ENCODE data around the gene ANO6.

ANO6 gene

DNA sequence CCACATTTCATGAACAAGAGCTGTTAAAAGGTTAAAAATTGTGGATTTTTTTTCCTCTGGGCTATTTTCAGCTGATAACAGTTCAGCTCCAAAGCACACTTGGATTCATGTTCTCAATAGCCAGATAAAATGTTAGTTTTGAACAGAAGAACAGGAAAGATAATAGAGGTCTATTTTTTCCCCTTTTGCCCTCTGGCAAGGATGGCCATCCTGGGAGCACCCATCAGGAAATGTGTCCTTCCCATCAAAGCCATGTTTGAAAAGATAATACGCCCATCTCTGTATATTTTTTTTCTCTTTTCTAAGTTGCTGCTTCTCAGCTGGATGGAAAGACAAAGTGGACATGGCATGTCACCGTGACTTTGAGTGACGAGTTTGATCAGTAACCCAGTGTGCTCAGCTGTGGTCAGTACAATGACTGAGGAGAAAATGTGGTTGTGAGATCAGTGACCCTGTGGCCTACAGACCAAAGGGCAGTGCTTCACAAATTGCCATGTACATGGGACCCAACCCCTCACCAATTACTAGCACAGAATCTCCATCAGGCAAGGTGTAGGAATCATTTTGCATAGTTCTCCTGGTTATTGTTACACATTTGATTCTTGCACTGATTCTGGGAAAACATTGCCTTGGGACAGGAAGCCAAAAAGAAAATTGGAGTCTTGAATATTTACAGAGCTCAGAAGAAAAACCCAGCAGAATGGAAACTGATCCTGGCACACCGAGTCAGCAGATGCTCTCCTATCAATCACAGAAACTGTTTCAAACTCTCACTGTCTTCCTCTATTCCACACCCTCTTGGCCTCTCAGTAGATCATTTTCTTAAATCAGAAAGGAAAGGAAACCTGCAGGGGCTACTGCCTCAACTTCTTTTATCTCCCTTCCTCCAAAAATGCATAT lies 64.3 kb downstream of the ANO6 start:
- in situ Hi-C loops (cut with MboI; ENCODE audit: low sequenced_read_pairs) = no loop called here

DNA sequence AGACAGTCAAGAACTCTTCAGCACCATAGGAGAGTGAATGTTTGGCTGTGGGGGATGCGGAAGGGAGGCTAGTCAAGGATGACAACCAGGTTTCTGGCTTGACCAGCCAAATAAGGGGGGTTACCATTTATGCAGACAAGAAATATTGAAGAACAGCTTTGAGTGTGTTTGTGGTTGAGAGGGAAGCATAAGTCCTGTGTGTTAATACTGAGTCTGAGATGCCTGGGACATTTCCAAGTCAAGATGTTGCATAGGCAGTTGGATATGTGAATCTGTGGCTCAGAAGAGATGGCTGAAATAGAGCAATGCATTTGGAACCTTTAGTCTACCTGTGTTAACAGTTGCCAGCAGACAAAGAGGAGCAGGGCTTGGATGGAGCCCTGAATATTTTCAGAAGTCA lies 66.1 kb downstream of the ANO6 start:
- in situ Hi-C loops (cut with MboI; ENCODE audit: low sequenced_read_pairs) = no loop called here

DNA sequence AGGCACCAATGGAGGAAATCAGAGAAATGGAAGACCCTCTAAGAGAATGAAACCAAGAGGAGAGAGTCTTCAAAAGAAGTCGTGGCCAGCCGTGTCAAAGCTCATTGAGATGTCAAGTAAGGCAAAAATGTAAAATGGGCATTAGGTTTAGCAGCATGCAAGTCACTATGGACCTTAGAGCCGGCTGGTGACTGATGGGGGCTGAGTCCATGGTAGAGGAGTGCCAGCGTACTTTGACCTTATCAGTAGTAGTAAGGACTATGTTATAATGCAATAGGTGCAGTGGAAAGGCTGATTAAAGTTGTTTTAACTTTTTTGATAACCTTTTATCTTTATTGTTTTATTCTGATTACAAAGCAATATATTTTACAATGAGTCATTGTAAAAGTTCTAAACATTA lies 66.5 kb downstream of the ANO6 start:
- in situ Hi-C loops (cut with MboI; ENCODE audit: low sequenced_read_pairs) = no loop called here

GRCh38 chr12:45284096-45284901 lies 68.4 kb downstream of the ANO6 start:
- in situ Hi-C loops (cut with MboI; ENCODE audit: low sequenced_read_pairs) = no loop called here

DNA sequence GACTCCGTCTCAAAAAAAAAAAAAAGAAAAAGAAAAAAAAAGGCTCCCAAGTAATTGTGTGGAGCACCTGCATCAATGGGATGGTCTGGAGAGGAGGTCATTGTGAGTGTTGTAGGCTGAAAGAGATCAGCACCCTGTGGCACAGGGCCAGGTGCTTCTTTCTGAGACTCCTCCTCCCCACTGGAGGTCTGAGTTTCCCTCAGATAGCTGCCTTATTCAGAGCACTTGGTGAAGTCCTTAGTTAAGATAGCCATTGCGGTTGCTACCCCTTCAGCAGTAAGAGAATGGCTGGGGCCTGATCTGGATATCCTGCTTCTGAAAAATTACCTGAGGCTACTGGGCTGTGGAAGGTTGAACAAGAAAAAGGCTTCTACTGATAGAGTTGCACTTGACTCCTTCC lies 69.8 kb downstream of the ANO6 start:
- in situ Hi-C loops (cut with MboI; ENCODE audit: low sequenced_read_pairs) = no loop called here

- in situ Hi-C loops (cut with MboI; ENCODE audit: low sequenced_read_pairs) = no loop called here
Measured at GRCh38 chr12:45286621-45287020, 70.7 kb downstream of the ANO6 start.

DNA sequence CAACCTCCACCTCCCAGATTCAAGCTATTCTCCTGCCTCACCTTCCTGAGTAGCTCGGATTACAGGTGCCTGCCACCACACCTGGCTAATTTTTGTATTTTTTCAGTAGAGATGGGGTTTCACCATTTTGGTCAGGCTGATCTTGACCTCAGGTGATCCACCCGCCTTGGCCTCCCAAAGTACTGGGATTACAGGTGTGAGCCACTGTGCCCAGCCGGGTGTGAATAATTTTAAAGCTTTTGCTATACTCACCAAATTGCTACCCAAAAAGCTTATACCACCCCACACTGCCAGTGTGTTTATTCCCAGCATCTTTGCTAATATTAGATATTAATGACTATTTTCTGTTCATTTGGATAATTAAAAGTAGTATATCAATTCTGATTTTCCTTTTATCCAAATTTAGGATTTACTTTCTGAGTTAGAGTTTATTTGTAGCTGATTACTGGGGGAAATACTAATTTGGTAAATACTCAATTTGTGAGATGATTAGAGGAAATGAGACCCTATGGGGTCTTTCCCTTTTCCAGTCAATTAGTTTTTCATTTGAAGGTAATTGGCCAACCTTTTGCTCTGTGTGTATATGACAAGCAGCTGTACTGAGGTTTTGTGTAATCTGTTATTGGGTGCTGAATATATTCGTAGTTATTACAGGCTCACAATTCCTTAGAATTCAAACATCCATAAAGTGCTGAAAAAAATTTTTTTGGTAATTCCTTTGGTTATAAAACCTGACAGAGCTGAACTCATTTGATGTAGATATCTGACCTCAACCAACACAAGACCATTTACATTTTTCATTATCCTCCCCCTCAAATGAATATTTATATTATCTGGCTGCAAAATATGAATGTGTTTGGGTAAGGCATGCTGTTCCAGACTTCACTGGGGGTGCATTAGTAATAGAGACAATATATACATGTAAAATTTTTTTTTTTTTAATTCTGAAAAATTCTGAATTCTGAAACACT lies 73.6 kb downstream of the ANO6 start:
- in situ Hi-C loops (cut with MboI; ENCODE audit: low sequenced_read_pairs) = no loop called here

DNA sequence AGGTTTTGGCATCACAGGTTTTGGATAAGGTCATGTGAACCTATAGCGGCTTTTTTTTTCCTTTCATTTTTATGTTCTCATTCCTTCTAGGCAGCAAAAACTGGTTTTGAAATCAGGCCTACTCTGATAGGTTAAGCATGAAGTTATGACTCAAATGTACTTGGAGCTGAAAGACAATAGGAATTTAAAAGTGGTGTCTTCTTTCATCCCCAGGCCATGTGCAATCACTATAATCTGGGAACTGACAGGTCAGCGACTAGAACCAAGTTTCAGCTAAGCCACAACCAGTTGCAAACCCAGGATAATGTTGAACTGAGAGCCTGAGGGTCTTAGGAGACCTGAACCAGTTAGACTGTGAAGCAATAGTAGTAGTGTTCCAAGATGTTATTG lies 74.3 kb downstream of the ANO6 start:
- in situ Hi-C loops (cut with MboI; ENCODE audit: low sequenced_read_pairs) = no loop called here

- in situ Hi-C loops (cut with MboI; ENCODE audit: low sequenced_read_pairs) = no loop called here
Measured at GRCh38 chr12:45291518-45291917, 75.6 kb downstream of the ANO6 start.

DNA sequence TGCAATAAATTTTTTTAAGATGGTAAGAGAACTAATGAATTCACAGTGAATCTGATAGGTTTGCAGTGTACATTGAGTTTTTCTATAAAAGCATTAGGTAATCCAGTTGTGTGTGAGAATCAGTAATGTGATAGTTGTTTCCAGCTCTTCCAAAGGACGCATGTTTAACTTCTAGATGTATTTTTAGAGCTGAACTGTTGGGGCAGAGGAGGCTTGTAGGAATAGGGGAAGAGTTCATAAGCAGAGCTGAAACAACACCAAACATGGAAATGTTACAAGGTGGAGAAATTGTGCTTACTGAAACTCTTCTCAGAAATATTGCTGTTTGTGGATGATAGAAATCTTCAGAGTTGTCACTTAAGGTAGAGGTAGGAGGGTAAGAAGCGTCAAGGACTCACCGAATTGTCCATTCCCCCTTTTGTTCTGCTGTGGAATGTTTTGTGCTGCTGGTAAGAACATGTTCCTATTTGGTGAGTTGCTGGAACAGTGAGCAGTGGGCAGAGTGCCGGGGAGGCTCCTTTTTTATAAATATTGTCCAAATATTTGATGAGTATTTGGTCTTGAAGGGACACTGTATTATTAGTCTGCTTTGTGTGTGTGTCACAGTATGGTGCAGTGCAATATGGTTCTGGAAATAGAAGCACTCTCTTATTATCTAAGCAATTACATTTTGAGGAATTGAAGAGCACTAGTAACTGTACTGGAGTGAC lies 76.7 kb downstream of the ANO6 start:
- in situ Hi-C loops (cut with MboI; ENCODE audit: low sequenced_read_pairs) = no loop called here

DNA sequence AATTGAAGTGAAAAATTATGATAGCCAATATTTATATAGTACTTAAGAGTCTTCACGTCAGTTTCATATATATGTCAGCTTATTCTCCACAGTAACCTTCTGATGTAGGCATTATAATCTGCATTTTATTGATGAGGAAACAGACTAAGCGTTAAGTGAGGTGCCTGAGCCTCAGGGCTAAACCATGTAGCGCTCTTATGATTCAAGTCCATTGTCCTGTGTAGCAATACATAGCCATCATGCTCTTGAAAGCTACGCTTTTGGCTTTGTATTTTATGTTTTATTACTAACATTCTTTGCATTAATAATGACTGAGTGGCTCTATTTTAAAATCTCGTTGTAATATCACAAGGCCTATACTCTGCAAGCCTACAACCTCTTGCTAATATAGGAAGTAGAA lies 79.0 kb downstream of the ANO6 start:
- in situ Hi-C loops (cut with MboI; ENCODE audit: low sequenced_read_pairs) = no loop called here

- in situ Hi-C loops (cut with MboI; ENCODE audit: low sequenced_read_pairs) = no loop called here
Measured at GRCh38 chr12:45296046-45296586, 80.2 kb downstream of the ANO6 start.

GRCh38 chr12:45298047-45298446 lies 82.2 kb downstream of the ANO6 start:
- in situ Hi-C loops (cut with MboI; ENCODE audit: low sequenced_read_pairs) = no loop called here

DNA sequence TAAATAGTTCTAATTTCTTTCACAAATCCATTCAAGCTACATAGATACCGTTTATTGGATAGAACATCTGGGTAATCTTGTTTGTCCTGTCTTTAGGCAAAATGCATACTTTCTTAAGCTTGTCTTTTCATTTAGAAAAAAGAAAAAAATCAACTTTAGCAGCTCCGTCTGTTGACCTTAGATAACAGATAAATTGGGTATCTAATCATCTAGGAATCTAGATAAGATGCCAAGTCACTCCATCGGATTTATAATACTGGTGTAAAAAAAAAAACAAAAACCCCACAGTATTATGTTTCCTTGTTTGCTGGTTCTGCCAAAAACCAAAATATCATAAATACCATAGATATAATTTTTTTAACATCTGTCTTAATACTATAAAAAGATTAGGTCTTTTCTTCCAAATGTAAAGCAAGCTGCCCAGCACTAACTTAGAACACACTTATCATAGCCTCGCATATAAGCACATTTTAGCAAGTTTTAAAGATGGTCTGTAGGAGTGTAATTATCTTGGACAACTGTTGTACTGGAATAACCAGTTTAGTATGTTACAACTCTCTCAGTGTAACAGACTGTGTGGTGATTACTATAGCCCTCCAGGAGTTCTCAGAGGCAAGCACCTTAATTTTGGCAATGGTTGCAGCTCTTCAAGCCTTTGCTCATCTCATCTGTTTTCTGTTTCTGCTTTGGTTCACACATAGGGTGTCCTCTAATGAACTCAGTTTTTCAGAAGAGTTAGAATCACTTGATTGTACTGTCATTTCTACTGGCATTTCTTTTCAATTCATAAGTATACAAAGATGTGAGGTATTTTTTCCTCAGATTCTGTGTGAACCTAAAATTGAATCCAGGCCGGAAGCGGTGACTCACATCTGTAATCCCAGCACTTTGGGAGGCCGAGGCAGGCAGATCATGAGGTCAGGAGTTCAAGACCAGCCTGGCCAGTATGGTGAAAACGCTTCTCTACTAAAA lies 83.1 kb downstream of the ANO6 start:
- in situ Hi-C loops (cut with MboI; ENCODE audit: low sequenced_read_pairs) = no loop called here

DNA sequence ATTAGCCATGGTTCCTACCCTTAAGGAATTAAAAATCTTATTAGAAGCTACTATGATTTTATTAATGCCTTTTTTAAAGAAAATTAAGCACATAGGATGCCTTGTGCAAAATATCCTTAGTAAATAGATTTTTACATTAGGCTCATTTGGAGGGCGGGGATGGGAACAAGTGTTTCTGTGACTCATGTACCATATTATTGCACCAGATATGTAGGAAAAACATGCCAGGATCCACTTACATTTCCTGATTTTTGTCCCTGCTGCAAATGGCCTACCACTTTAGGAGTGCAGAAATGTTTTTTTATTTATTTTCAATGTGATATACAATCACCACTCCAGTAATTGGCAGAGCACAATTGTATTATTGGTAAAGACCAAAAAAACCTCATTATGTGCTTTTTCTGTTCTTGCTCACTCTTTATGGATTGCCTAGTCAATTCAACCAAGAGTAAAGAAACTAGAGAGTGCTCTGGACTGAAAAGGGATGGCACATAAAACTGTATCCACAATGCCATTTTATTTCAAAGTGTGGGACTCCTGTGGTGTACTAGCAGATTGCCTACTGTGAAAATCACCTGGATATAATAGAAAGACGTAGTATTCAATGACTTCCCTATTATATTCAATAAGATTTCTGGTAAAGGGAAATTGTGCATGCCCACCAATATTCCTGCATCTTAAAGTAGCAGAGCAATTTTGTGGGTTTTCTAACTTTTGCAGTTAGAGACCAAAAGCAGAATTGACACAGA lies 86.9 kb downstream of the ANO6 start:
- in situ Hi-C loops (cut with MboI; ENCODE audit: low sequenced_read_pairs) = no loop called here

GRCh38 chr12:45303945-45304344 lies 88.0 kb downstream of the ANO6 start:
- in situ Hi-C loops (cut with MboI; ENCODE audit: low sequenced_read_pairs) = no loop called here

DNA sequence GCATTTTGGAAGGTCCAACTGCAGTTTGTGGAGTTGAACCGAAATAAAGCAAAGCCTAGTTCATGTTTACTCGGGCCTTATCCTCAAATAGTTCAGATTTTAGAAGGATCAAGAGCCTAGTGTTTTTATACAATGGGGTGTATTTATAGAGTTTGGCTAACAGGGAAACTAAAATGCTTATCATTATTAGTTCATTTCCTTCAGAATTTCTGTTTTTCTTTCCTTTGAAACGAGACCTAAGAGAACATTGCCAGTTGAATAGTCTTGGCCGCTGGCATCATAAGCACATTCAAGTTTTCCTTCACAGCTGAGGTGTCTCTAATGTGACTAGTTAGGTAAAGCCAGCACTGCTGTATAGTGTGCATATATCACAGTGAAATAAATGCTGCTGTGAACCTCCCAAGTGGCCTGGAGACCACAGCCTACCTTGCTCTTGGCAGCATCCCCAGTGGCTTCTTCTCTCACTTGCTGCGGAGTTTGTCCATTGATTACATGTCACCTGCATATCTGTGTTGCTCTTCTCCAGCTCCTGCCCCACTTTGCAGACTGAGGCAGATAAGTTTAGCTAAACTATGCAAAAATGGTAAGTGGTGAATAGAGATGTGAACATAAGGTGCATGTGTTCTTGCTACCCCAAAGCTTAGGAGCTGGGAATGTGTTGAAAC lies 88.8 kb downstream of the ANO6 start:
- in situ Hi-C loops (cut with MboI; ENCODE audit: low sequenced_read_pairs) = no loop called here

- in situ Hi-C loops (cut with MboI; ENCODE audit: low sequenced_read_pairs) = no loop called here
Measured at GRCh38 chr12:45305907-45306306, 90.0 kb downstream of the ANO6 start.
